ENCODE results near the gene SCNN1A. TPM values are rescaled to one million over a fixed set of nuclear protein-coding genes. Genes with fewer than 3 reads are reported as not detected.

SCNN1A gene
- total RNA-seq, 5 donors from 2014 or later (not counting 1 experiment from before 2014, with no cell fraction given) = 1.0 to 3.4 (median 2.6) TPM

- WGBS (ENCODE audit: insufficient coverage) = 100% methylated on average over 1 of the region's 3 CpGs
Observed at GRCh38 chr12:6362403-6362802, 13.0 kb downstream of the SCNN1A start.

GRCh38 chr12:6361834-6362233 lies 13.5 kb downstream of the SCNN1A start:
- DNase-seq = peak in 8 of 35 experiments; percentile 17 to 41 (median 29)
- no peaks in the 10 kb centered on the region for H3K36me3 Mint-ChIP-seq
- H3K36me3 ChIP-seq (ENCODE audit: control insufficient read depth in 2 of 2, extremely low read depth in 1 of 2, insufficient read depth in 1 of 2, low read length in 1 of 2) = no peaks in the 10 kb centered on the region
- H3K4me3 ChIP-seq (ENCODE audit: control insufficient read depth in 1 of 2, extremely low read depth in 1 of 2, low read length in 1 of 2) = peak overlapping the region in 1 of 2 donors; percentile 23
- ChIA-PET POLR2A (no interaction called here), CTCF (no interaction called here)
- H3K4me1 ChIP-seq (ENCODE audit: control insufficient read depth in 1 of 2, extremely low read depth in 1 of 2, insufficient read depth in 2 of 2, low read length in 2 of 2) = peaks cover 14 to 32% of the 10 kb centered on the region in 2 experiments
- no peaks in the 10 kb centered on the region for H3K9me3 Mint-ChIP-seq
- H3K4me3 Mint-ChIP-seq = peak overlapping the region; percentile 22 to 71 (median 59)
- H3K27me3 ChIP-seq (replicated peaks in 1 of 2; ENCODE audit: control insufficient read depth in 2 of 2, extremely low read depth in 1 of 2, insufficient read depth in 2 of 2, low read length in 1 of 2) = no peaks in the 10 kb centered on the region
- H3K27ac Mint-ChIP-seq = peak overlapping the region; percentile 88 to 94
- no peak overlapping the region for H3K27ac ChIP-seq (ENCODE audit: low read length)
- peak; percentile 45 to 60 (median 53) for ATAC-seq (replicated peaks in 1 of 4)
- H3K4me1 Mint-ChIP-seq = peaks cover 19 to 33% (median 32%) of the 10 kb centered on the region in 3 donors
- H3K27me3 Mint-ChIP-seq = no peaks in the 10 kb centered on the region
- 84% methylated on average over 8 of the region's 14 CpGs for WGBS (ENCODE audit: insufficient coverage)
- H3K9me3 ChIP-seq = no peaks in the 10 kb centered on the region

More at GRCh38 chr12:6362403-6362802, 13.0 kb downstream of the SCNN1A start:
- ATAC-seq (replicated peaks in 1 of 4) = no peak
- Histone ChIP-seq H3K9me3 (no peaks in the 10 kb centered on the region), H3K4me1 (ENCODE audit: control insufficient read depth in 1 of 2, extremely low read depth in 1 of 2, insufficient read depth in 2 of 2, low read length in 2 of 2) (peaks cover 14 to 32% of the 10 kb centered on the region in 2 experiments), H3K4me3 (ENCODE audit: control insufficient read depth in 1 of 2, extremely low read depth in 1 of 2, low read length in 1 of 2) (no peak overlapping the region), H3K27me3 (replicated peaks in 1 of 2; ENCODE audit: control insufficient read depth in 2 of 2, extremely low read depth in 1 of 2, insufficient read depth in 2 of 2, low read length in 1 of 2) (no peaks in the 10 kb centered on the region), H3K27ac (ENCODE audit: low read length) (no peak overlapping the region), H3K36me3 (ENCODE audit: control insufficient read depth in 2 of 2, extremely low read depth in 1 of 2, insufficient read depth in 1 of 2, low read length in 1 of 2) (no peaks in the 10 kb centered on the region)
- Mint-ChIP-seq H3K27me3 (no peaks in the 10 kb centered on the region), H3K4me1 (peaks cover 25 to 39% (median 37%) of the 10 kb centered on the region in 3 donors), H3K9me3 (no peaks in the 10 kb centered on the region), H3K4me3 (peak overlapping the region in 2 of 3 donors; percentile 59 to 71), H3K36me3 (no peaks in the 10 kb centered on the region), H3K27ac (peak overlapping the region; percentile 88 to 94)
- POLR2A ChIA-PET = interaction anchor here in 1 of 2 donors (1.4 kb wide), 1 partner anchor 26 kb away, joined by 5 read pairs; no protein-coding TSS in a partner anchor
- no peak for DNase-seq
- CTCF ChIA-PET = interaction anchor here in 1 of 2 donors (0.6 to 6.7 kb wide), 2 partner anchors 28 to 196 kb away, joined by 3 to 74 read pairs; no protein-coding TSS in a partner anchor

GRCh38 chr12:6360578-6361490 lies 14.5 kb downstream of the SCNN1A start:
- Mint-ChIP-seq H3K4me3 (peak overlapping the region in 1 of 3 donors; percentile 59), H3K36me3 (no peaks in the 10 kb centered on the region), H3K9me3 (no peaks in the 10 kb centered on the region), H3K4me1 (peaks cover 18 to 38% (median 31%) of the 10 kb centered on the region in 3 donors), H3K27me3 (no peaks in the 10 kb centered on the region), H3K27ac (peak overlapping the region; percentile 64 to 94)
- Histone ChIP-seq H3K9me3 (no peaks in the 10 kb centered on the region), H3K27me3 (replicated peaks in 1 of 2; ENCODE audit: control insufficient read depth in 2 of 2, extremely low read depth in 1 of 2, insufficient read depth in 2 of 2, low read length in 1 of 2) (no peaks in the 10 kb centered on the region), H3K27ac (ENCODE audit: low read length) (no peak overlapping the region), H3K4me1 (ENCODE audit: control insufficient read depth in 1 of 2, extremely low read depth in 1 of 2, insufficient read depth in 2 of 2, low read length in 2 of 2) (peaks cover 14 to 32% of the 10 kb centered on the region in 2 experiments), H3K4me3 (ENCODE audit: control insufficient read depth in 1 of 2, extremely low read depth in 1 of 2, low read length in 1 of 2) (no peak overlapping the region), H3K36me3 (ENCODE audit: control insufficient read depth in 2 of 2, extremely low read depth in 1 of 2, insufficient read depth in 1 of 2, low read length in 1 of 2) (no peaks in the 10 kb centered on the region)
- CTCF ChIA-PET = no interaction called here
- ATAC-seq (replicated peaks in 1 of 4) (no peak), DNase-seq (no peak)
- 94% methylated on average over 4 of the region's 11 CpGs for WGBS (ENCODE audit: insufficient coverage)
- POLR2A ChIA-PET = no interaction called here

GRCh38 chr12:6360080-6360571 lies 15.2 kb downstream of the SCNN1A start:
- H3K27me3 Mint-ChIP-seq = no peaks in the 10 kb centered on the region
- Histone ChIP-seq H3K4me3 (ENCODE audit: control insufficient read depth in 1 of 2, extremely low read depth in 1 of 2, low read length in 1 of 2) (no peak overlapping the region), H3K4me1 (ENCODE audit: control insufficient read depth in 1 of 2, extremely low read depth in 1 of 2, insufficient read depth in 2 of 2, low read length in 2 of 2) (peaks cover 14 to 32% of the 10 kb centered on the region in 2 experiments), H3K9me3 (no peaks in the 10 kb centered on the region), H3K27ac (ENCODE audit: low read length) (no peak overlapping the region), H3K27me3 (replicated peaks in 1 of 2; ENCODE audit: control insufficient read depth in 2 of 2, extremely low read depth in 1 of 2, insufficient read depth in 2 of 2, low read length in 1 of 2) (peaks cover 0 to under 1% of the 10 kb centered on the region in 2 experiments), H3K36me3 (ENCODE audit: control insufficient read depth in 2 of 2, extremely low read depth in 1 of 2, insufficient read depth in 1 of 2, low read length in 1 of 2) (no peaks in the 10 kb centered on the region)
- H3K36me3 Mint-ChIP-seq = no peaks in the 10 kb centered on the region
- H3K9me3 Mint-ChIP-seq = no peaks in the 10 kb centered on the region
- peaks cover 18 to 38% (median 31%) of the 10 kb centered on the region in 3 donors for H3K4me1 Mint-ChIP-seq
- ChIA-PET POLR2A (no interaction called here), CTCF (interaction anchor here in 1 of 2 donors (0.7 kb wide), 1 partner anchor 88 kb away, joined by 11 read pairs; no protein-coding TSS in a partner anchor)
- peak overlapping the region; percentile 24 to 66 for H3K27ac Mint-ChIP-seq
- H3K4me3 Mint-ChIP-seq = peak overlapping the region in 1 of 3 donors; percentile 4
- DNase-seq = no peak
- no peak for ATAC-seq (replicated peaks in 1 of 4)
- 95% methylated on average over 5 of the region's 7 CpGs for WGBS (ENCODE audit: insufficient coverage)

- no peak for ATAC-seq (replicated peaks in 1 of 4)
- Mint-ChIP-seq H3K27me3 (no peaks in the 10 kb centered on the region), H3K27ac (no peak overlapping the region), H3K36me3 (no peaks in the 10 kb centered on the region), H3K4me3 (no peak overlapping the region), H3K9me3 (no peaks in the 10 kb centered on the region), H3K4me1 (peaks cover 15 to 32% (median 26%) of the 10 kb centered on the region in 3 donors)
- Histone ChIP-seq H3K4me3 (ENCODE audit: control insufficient read depth in 1 of 2, extremely low read depth in 1 of 2, low read length in 1 of 2) (no peak overlapping the region), H3K4me1 (ENCODE audit: control insufficient read depth in 1 of 2, extremely low read depth in 1 of 2, insufficient read depth in 2 of 2, low read length in 2 of 2) (peaks cover 10 to 27% of the 10 kb centered on the region in 2 experiments), H3K36me3 (ENCODE audit: control insufficient read depth in 2 of 2, extremely low read depth in 1 of 2, insufficient read depth in 1 of 2, low read length in 1 of 2) (no peaks in the 10 kb centered on the region), H3K27ac (ENCODE audit: low read length) (no peak overlapping the region), H3K27me3 (replicated peaks in 1 of 2; ENCODE audit: control insufficient read depth in 2 of 2, extremely low read depth in 1 of 2, insufficient read depth in 2 of 2, low read length in 1 of 2) (peaks cover 0 to 5% of the 10 kb centered on the region in 2 experiments), H3K9me3 (no peaks in the 10 kb centered on the region)
- DNase-seq = no peak
- no CpG with 5 or more reads among the region's 1 CpG for WGBS (ENCODE audit: insufficient coverage)
- ChIA-PET CTCF (interaction anchor here in 1 of 2 donors (0.6 to 0.7 kb wide), 2 partner anchors 10 to 146 kb away, joined by 3 read pairs; no protein-coding TSS in a partner anchor), POLR2A (interaction anchor here in 1 of 2 donors (0.7 kb wide), 1 partner anchor 24 kb away, joined by 3 read pairs; no protein-coding TSS in a partner anchor)
Observed at GRCh38 chr12:6358881-6359280, 16.5 kb downstream of the SCNN1A start.

DNA sequence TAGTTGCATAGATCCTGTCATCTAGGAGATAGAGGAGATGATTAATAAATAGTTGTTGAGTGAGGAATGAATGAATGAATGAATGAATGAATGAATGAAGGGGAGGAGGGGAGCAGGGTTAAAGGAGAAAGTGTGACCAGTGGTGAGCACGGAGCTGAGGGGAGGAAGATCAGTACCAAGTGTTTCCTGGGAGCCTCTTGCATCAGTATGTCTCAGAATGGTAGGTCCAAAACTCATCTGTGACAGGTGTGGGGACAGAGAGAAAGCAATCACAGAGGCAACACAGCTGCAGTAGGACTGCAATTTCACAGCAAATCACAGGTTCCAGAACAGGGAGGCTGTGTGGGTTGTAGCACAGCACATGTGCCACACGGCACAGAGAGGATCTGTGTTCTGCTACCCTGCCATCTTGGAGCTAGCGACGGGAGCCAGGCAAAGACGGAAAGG lies 19.0 kb downstream of the SCNN1A start:
- Mint-ChIP-seq H3K4me1 (peaks cover 6 to 20% (median 12%) of the 10 kb centered on the region in 3 donors), H3K9me3 (no peaks in the 10 kb centered on the region), H3K27ac (no peak overlapping the region), H3K27me3 (no peaks in the 10 kb centered on the region), H3K4me3 (no peak overlapping the region), H3K36me3 (no peaks in the 10 kb centered on the region)
- Histone ChIP-seq H3K4me1 (ENCODE audit: control insufficient read depth in 1 of 2, extremely low read depth in 1 of 2, insufficient read depth in 2 of 2, low read length in 2 of 2) (peaks cover 0 to 3% of the 10 kb centered on the region in 2 experiments), H3K4me3 (ENCODE audit: control insufficient read depth in 1 of 2, extremely low read depth in 1 of 2, low read length in 1 of 2) (no peak overlapping the region), H3K9me3 (no peaks in the 10 kb centered on the region), H3K27me3 (replicated peaks in 1 of 2; ENCODE audit: control insufficient read depth in 2 of 2, extremely low read depth in 1 of 2, insufficient read depth in 2 of 2, low read length in 1 of 2) (peaks cover 0 to 5% of the 10 kb centered on the region in 2 experiments), H3K36me3 (ENCODE audit: control insufficient read depth in 2 of 2, extremely low read depth in 1 of 2, insufficient read depth in 1 of 2, low read length in 1 of 2) (no peaks in the 10 kb centered on the region), H3K27ac (ENCODE audit: low read length) (no peak overlapping the region)
- POLR2A ChIA-PET = interaction anchor here in 1 of 2 donors (0.8 kb wide), 1 partner anchor 40 kb away, joined by 3 read pairs; no protein-coding TSS in a partner anchor
- WGBS (ENCODE audit: insufficient coverage) = 93% methylated on average over 5 of the region's 5 CpGs
- no peak for DNase-seq
- ATAC-seq (replicated peaks in 1 of 4) = no peak
- CTCF ChIA-PET = interaction anchor here (0.8 to 1.3 kb wide), 3 partner anchors 11 to 33 kb away, joined by 3 to 4 read pairs (median 3); no protein-coding TSS in a partner anchor
